GM18867 (cell line): ENCODE results near the gene GAB2.
A peak's percentile ranks its signal among the peaks of the same experiment; 100 is the strongest.
"Not testable (repeated sequence)": the region's sequence is repeated elsewhere in the genome, so short reads cannot be mapped to it uniquely, and the experiment has no call there.

Experiments
- ATAC-seq: cut with Tn5 transposase; IDR thresholded peaks from one replicate; pipeline ENCODE4 v1.9.1; 2021; ENCODE audit warnings: mild to moderate bottlenecking, moderate library complexity; ENCODE audit not compliant: unreplicated experiment

The GAB2 gene, protein sequence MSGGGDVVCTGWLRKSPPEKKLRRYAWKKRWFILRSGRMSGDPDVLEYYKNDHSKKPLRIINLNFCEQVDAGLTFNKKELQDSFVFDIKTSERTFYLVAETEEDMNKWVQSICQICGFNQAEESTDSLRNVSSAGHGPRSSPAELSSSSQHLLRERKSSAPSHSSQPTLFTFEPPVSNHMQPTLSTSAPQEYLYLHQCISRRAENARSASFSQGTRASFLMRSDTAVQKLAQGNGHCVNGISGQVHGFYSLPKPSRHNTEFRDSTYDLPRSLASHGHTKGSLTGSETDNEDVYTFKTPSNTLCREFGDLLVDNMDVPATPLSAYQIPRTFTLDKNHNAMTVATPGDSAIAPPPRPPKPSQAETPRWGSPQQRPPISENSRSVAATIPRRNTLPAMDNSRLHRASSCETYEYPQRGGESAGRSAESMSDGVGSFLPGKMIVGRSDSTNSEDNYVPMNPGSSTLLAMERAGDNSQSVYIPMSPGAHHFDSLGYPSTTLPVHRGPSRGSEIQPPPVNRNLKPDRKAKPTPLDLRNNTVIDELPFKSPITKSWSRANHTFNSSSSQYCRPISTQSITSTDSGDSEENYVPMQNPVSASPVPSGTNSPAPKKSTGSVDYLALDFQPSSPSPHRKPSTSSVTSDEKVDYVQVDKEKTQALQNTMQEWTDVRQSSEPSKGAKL

GRCh38 chr11:78417175-78417887 lies at the start of gene GAB2:
GAB2 (minus strand) TSS chr11:78417820; CDS start chr11:78417720, 100 bp downstream.
- ATAC-seq, result no peak

GRCh38 chr11:78467370-78467769 lies 49.8 kb upstream of the GAB2 start:
- no peak for ATAC-seq

- peak; percentile 99 for ATAC-seq
Observed at GRCh38 chr11:78465169-78465942, 47.7 kb upstream of the GAB2 start.

GRCh38 chr11:78464787-78465168 lies 47.2 kb upstream of the GAB2 start:
- not testable (repeated sequence) for ATAC-seq

DNA sequence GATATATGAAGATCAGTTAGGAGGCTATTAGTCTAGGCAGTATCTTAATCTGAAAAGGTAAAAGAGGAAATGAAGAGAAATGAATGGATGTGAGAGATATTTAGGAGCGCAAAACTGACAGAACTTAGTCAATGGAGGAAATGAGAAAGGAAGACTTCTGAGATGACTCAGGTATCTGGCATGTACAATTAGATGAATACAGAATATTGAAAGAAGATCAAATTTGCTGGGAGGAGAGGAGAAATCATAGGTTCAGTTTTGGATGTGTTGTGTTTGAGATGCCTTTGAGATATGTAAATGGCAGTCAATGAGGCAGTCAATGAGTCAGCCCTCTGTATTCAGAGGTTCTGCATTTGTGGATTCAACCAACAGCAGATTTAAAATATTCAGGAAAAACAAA lies 42.9 kb upstream of the GAB2 start:
- no peak for ATAC-seq

DNA sequence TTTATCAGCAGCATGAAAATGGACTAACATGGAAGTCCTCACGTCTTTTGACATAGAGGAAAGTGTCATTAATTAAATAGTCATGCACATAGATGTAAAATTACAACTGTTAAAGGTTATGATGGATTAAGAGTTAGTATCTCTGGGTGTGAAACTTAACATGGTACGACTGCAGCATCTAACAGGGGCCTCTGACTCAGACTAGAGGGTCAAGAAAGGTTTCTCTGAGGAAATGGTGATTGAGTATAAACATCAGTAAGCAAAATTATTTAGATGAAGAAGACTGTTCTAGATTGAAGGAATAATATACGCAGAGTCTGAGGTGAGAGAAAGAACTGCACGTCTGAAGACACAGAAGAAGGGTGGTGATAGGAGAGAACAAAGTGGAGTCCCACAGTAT lies 42.1 kb upstream of the GAB2 start:
- ATAC-seq, result no peak

DNA sequence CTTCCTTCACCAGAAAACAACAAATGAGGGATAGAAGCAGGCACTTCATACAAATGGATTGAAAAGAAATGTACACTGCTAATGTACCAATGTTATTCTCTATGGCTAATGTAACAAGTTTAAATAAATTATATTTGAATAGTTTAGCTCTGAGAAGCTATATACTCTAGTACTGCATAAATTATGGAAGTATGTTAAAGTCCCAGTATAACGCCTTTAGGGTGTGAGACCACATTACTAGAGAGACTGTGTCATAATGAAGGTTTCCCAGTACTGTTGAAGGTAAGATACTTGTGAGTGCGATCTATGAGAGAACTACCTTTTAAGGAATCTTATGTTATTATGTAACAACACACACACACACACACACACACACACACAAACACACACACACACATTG lies 39.8 kb upstream of the GAB2 start:
- no peak for ATAC-seq

DNA sequence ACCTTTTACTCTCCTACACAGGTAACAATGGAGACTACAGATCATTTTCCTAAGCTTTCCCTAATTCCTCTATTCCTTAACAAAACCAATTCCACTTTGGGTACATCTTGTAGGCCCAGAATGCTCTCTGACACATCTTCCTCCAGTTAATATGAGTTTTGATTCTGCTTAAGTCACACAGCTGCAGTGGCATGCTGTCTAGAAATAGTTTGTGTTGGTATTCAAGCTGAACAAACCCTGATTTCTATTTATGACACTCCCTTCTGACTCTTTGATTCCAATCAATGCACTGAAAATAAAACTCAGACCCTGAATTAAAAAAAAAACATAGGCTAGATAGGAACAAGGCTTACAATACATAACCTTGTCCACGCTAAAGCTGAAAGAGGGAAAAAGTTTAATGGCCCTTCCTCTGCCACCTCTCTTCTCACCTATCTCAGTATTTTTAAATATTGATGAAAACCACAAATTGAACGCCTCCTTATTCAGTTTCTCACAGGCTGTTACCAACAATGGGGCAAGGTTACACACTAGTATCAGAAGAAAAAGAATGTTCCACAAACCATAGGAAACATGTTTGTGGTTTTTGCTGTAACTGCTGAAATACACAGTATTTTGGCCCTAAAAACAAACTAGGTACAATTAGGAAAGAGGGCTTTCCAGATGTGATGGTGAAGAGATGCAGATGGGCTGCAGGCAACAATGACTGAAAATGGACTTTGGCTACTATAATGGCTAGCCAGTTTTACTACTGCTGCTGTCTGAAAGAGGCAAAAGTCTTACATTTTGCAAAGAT lies 35.7 kb upstream of the GAB2 start:
- peak; percentile 80 for ATAC-seq

GRCh38 chr11:78451371-78452150 lies 33.9 kb upstream of the GAB2 start:
- ATAC-seq, result no peak

DNA sequence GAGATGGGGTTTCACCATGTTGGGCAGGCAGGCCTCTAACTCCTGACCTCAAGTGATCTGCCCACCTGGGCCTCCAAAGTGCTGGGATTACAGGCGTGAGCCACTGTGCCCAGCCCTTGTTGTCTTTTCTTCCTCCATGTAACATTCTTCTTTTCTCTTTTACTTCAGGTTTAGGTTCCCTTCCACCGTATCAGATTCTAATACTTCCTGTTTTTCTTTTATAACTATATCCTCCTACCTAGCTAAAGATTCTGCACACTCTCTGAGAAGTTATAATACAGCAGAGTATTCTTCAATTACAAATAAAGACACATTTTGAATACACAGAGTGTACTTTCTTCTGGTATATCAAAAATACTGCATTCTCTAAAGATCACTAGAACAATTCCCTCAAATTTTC lies 33.2 kb upstream of the GAB2 start:
- ATAC-seq, result no peak

- ATAC-seq, result no peak
Observed at GRCh38 chr11:78449866-78450265, 32.2 kb upstream of the GAB2 start.

GRCh38 chr11:78446210-78446609 lies 28.6 kb upstream of the GAB2 start:
- ATAC-seq, result no peak

GRCh38 chr11:78444726-78445125 lies 27.1 kb upstream of the GAB2 start:
- ATAC-seq, result no peak

GRCh38 chr11:78441956-78442355 lies 24.3 kb upstream of the GAB2 start:
- ATAC-seq, result no peak

DNA sequence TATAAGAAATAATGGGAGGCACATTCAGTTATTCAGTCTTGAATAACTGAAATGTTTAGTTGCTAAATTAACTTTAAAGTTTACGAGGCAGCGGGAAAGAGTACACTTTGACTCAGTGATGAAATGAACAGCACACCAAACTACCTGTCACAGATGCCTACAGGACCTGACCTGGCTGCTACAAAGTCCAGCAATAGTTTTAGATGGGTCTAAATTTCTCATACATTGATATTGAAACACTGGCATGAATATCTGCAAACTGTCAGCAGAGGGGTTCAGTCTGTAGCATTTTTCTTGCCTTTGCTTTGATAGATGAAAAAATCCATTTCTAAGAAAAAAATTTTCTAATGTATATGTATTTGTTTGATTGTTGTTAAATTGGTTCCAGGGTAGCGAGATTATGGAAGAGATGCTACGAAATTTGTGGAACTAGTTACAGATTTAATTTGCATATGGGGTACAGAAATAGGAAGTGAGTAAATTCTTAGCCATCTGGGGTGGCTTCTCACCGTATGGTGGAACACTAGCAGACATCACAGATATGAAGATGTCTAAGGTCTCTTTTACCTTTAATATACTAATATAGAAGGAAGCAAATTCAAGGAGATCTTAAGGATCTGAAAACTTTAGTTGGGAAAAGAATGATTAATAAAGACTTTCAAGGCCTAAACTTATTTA lies 20.8 kb upstream of the GAB2 start:
- ATAC-seq, result peak; percentile 95

- no peak for ATAC-seq
Observed at GRCh38 chr11:78432956-78433355, 15.3 kb upstream of the GAB2 start.

DNA sequence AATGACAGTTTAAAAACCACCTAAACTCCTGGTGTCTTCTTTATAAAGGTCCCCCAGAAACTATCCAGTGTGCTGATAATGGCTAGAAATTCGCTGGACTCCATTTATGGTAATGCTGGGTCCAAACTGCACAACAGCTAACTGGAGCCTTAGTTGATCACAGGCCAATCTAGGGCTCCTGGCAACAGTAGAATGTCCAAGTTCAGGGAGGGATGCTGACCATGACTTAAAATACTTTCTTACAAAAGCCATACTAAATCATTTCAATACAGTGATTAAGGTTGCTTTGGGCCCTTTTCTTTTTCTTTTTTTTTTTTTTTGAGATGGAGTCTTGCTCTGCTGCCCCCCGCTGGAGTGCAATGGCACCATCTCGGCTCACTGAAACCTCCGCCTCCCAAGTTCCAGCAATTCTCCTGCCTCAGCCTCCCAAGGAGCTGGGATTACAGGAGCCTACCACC lies 14.5 kb upstream of the GAB2 start:
- ATAC-seq, result no peak

DNA sequence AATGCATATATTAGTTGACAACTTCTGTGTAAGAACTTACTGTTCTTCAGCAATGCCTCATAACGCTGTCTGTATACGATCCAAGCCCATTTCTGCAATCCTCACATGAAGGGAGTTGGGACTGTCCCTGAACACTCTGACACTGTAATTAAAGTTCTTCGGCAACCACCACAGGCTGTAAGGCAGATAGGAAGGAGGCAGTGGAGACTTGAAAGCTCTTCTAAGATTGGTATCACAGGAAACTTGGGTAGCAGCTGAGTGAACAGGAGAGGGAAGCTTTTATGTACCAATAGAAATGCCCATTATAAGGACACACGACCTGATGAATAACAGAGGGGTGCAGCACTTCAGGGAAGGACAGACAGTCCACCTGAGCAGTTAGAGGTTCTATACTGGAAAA lies 12.0 kb upstream of the GAB2 start:
- no peak for ATAC-seq

DNA sequence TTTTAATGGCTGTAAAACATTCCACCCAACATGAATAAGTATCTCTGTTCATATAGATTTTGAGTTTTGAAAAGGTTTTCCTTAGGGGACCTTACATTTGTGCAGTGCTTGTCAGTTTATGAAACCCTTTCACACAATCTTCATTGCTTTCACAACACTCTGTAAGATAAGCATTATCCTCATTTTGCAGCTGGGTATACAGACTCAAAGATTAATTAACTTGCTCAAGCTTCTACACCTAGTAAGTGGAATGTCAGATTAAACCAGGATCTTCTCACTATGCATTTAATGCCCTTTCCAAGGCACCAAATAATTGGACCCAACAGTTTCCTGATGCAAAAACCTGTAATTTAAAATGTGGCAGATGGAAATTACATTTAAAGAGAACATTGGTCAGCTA lies 11.6 kb upstream of the GAB2 start:
- no peak for ATAC-seq
